HG02642 (cell line): Measurements from ENCODE around the gene SLC22A4.

Experiments
- ATAC-seq: cut with Tn5 transposase; IDR thresholded peaks from one replicate; pipeline ENCODE4 v1.9.1; 2021; ENCODE audit warnings: mild to moderate bottlenecking; ENCODE audit not compliant: unreplicated experiment, poor library complexity

Gene SLC22A4

GRCh38 chr5:132323202-132323601 lies 29.0 kb downstream of the SLC22A4 start:
- ATAC-seq, result no peak

- no peak for ATAC-seq
These were observed 31.5 kb downstream of the SLC22A4 start for GRCh38 chr5:132325691-132326090.

- ATAC-seq, result no peak
These were observed 33.2 kb downstream of the SLC22A4 start for GRCh38 chr5:132327252-132327955.

GRCh38 chr5:132334812-132335211 lies 40.6 kb downstream of the SLC22A4 start:
- ATAC-seq, result no peak

- ATAC-seq, result no peak
These were observed 41.2 kb downstream of the SLC22A4 start for GRCh38 chr5:132335402-132335801.

- no peak for ATAC-seq
These were observed 45.3 kb downstream of the SLC22A4 start for GRCh38 chr5:132339502-132339901.

GRCh38 chr5:132342291-132343180 lies 48.3 kb downstream of the SLC22A4 start:
- ATAC-seq, result no peak

GRCh38 chr5:132344775-132345514 lies 50.8 kb downstream of the SLC22A4 start:
- no peak for ATAC-seq

- no peak for ATAC-seq
These were observed 59.3 kb downstream of the SLC22A4 start for GRCh38 chr5:132353486-132353995.

- ATAC-seq, result no peak
These were observed 60.4 kb downstream of the SLC22A4 start for GRCh38 chr5:132354381-132355139.

- ATAC-seq, result no peak
These were observed 61.1 kb downstream of the SLC22A4 start for GRCh38 chr5:132355140-132355765.

GRCh38 chr5:132358775-132359174 lies 64.6 kb downstream of the SLC22A4 start:
- ATAC-seq, result no peak

GRCh38 chr5:132362086-132362485 lies 67.9 kb downstream of the SLC22A4 start:
- ATAC-seq, result no peak

- ATAC-seq, result no peak
These were observed 69.4 kb downstream of the SLC22A4 start for GRCh38 chr5:132363431-132364112.

- no peak for ATAC-seq
These were observed 70.1 kb downstream of the SLC22A4 start for GRCh38 chr5:132364319-132364718.

- no peak for ATAC-seq
These were observed 71.0 kb downstream of the SLC22A4 start for GRCh38 chr5:132365213-132365612.

GRCh38 chr5:132368186-132368585 lies 74.0 kb downstream of the SLC22A4 start:
- no peak for ATAC-seq

GRCh38 chr5:132369007-132369473 lies 74.8 kb downstream of the SLC22A4 start:
- ATAC-seq, result no peak
